GM12878 (cell line): ENCODE data around the gene TOMM20L. TPM values are rescaled to one million over a fixed set of nuclear protein-coding genes. Genes with fewer than 3 reads are reported as not detected.

ENCODE experiments used
- ASH2L ChIP-seq: fragments of 300-600, 200-600 bp; sonication (generic); IDR thresholded peaks from 2 replicates; pipeline ENCODE4 v1.6.1; 2017; ENCODE audit warnings: low read depth, mild to moderate bottlenecking, borderline replicate concordance
- BACH1 ChIP-seq: fragments of 450-650 bp; IDR thresholded peaks from 2 replicates; pipeline ENCODE4 v1.6.1; 2017; ENCODE audit warnings: mild to moderate bottlenecking, borderline replicate concordance
- BCL3 ChIP-seq: IDR thresholded peaks from 2 replicates; pipeline ENCODE4 v1.6.1; 2011; ENCODE audit warnings: borderline replicate concordance, low read depth, mild to moderate bottlenecking, moderate library complexity, low read length; ENCODE audit not compliant: insufficient read depth, poor library complexity, severe bottlenecking
- BHLHE40 ChIP-seq, 2 experiments: fragments of 450-650 bp in 1 of 2; IDR thresholded peaks; 2 replicates each; pipeline ENCODE4 v1.6.1; 2011 to 2017; ENCODE audit warnings: low read depth in 2 of 2, borderline replicate concordance in 1 of 2, improper control_type of control experiment in 1 of 2, low read length in 1 of 2, mild to moderate bottlenecking in 1 of 2
- CBFB ChIP-seq: IDR thresholded peaks from 2 replicates; pipeline ENCODE4 v1.6.1; 2016; ENCODE audit warnings: antibody characterized with exemption, low read depth
- CEBPB ChIP-seq, 2 experiments: fragments of 150-350 bp in 1 of 2; IDR thresholded peaks; 2 replicates each; pipeline ENCODE4 v1.6.1; 2012 to 2014; ENCODE audit warnings: low read depth in 2 of 2, low read length in 2 of 2, borderline replicate concordance in 1 of 2, inconsistent platforms in 1 of 2
- CHD1 ChIP-seq: IDR thresholded peaks from 2 replicates; pipeline ENCODE4 v1.6.1; 2012; ENCODE audit warnings: low read depth, low read length, improper control_type of control experiment
- GABPA ChIP-seq: IDR thresholded peaks from 2 replicates; pipeline ENCODE4 v1.6.1; 2014; ENCODE audit warnings: antibody characterized with exemption, low read depth, mild to moderate bottlenecking, inconsistent platforms
- MEF2A ChIP-seq: IDR thresholded peaks from 2 replicates; pipeline ENCODE4 v1.6.1; 2011; ENCODE audit warnings: low read depth, mild to moderate bottlenecking, low read length, moderate library complexity; ENCODE audit not compliant: insufficient read depth
- MTA2 ChIP-seq: fragments of 450-650 bp; IDR thresholded peaks from 2 replicates; pipeline ENCODE4 v1.6.1; 2016; ENCODE audit warnings: low read depth, mild to moderate bottlenecking, moderate library complexity
- MXI1 ChIP-seq: fragments of 150-350 bp; IDR thresholded peaks from 2 replicates; pipeline ENCODE4 v1.6.1; 2011; ENCODE audit warnings: low read depth, mild to moderate bottlenecking, inconsistent platforms, low read length, improper control_type of control experiment
- NFYB ChIP-seq: IDR thresholded peaks from 2 replicates; pipeline ENCODE4 v1.6.1; 2011; ENCODE audit warnings: low read depth, mild to moderate bottlenecking, low read length, improper control_type of control experiment, moderate library complexity; ENCODE audit not compliant: insufficient read depth
- PBX3 ChIP-seq: IDR thresholded peaks from 2 replicates; pipeline ENCODE4 v1.6.1; 2011; ENCODE audit warnings: mild to moderate bottlenecking, low read depth, low read length, moderate library complexity; ENCODE audit not compliant: insufficient replicate concordance
- POU2F2 ChIP-seq: IDR thresholded peaks from 3 replicates; pipeline ENCODE4 v1.6.1; 2011; ENCODE audit warnings: low read depth, mild to moderate bottlenecking, low read length, borderline replicate concordance
- RELA ChIP-seq: fragments of 450-650 bp; IDR thresholded peaks from 2 replicates; pipeline ENCODE4 v1.8.0; 2014; ENCODE audit warnings: borderline replicate concordance; ENCODE audit not compliant: partially characterized antibody
- STAT1 ChIP-seq: fragments of 450-650 bp; conservative IDR thresholded peaks from 2 replicates; pipeline ENCODE4 v1.6.1; 2014; ENCODE audit warnings: antibody characterized with exemption, mild to moderate bottlenecking
- TAF1 ChIP-seq: IDR thresholded peaks from 2 replicates; pipeline ENCODE4 v1.6.1; 2011; ENCODE audit warnings: mild to moderate bottlenecking, low read depth, low read length, borderline replicate concordance
- TCF3 ChIP-seq: IDR thresholded peaks from 2 replicates; pipeline ENCODE4 v1.6.1; 2012; ENCODE audit warnings: low read depth, mild to moderate bottlenecking, low read length, borderline replicate concordance; ENCODE audit not compliant: insufficient read depth
- ZNF207 ChIP-seq: fragments of 450-650 bp; IDR thresholded peaks from 2 replicates; pipeline ENCODE4 v1.6.1; 2014; ENCODE audit warnings: antibody characterized with exemption, mild to moderate bottlenecking, borderline replicate concordance
- ZNF217 ChIP-seq: fragments of 450-650 bp; IDR thresholded peaks from 2 replicates; pipeline ENCODE4 v1.6.1; 2017; ENCODE audit warnings: antibody characterized with exemption, mild to moderate bottlenecking
- polyA plus RNA-seq, 11 experiments: library from polyadenylated mRNA; depleted of rRNA in 4 of 11; unstranded in 6 of 11; stranded (reverse) in 5 of 11; fragments of >200 nt; fragmentation: Nextera tagmentation in 4 of 11; fragmentation: Illumina TruSeq in 1 of 11; extraction: Ambion mirVana in 4 of 11; extraction: Trizol in 1 of 11; gene quantifications; 1 replicate in 1 of 11; 2 replicates in 10 of 11; pipeline versions ENCODE4 v1.2.1 to v1.2.3, GENCODE V29; 2011 to 2016; ENCODE audit warnings: inconsistent platforms in 2 of 11, missing spikeins in 2 of 11, low read depth in 1 of 11
- total RNA-seq, 4 experiments: library from RNA; depleted of rRNA in 3 of 4; stranded (reverse); fragments of >200 nt in 3 of 4; fragmentation: Illumina TruSeq in 1 of 4; extraction: Trizol in 1 of 4; gene quantifications; 2 replicates each; pipeline versions ENCODE4 v1.2.1 to v1.2.3, GENCODE V29; 2013 to 2021
- TF ChIP-seq, protein P1 (sequence below): fragments of 450-650 bp; IDR thresholded peaks from 2 replicates; pipeline ENCODE4 v1.6.1; 2017; ENCODE audit warnings: antibody characterized with exemption, mild to moderate bottlenecking, moderate library complexity

Gene TOMM20L
- total and polyA plus RNA-seq, 10 of the 15 experiments (the other 5 are each of a cell fraction or from before 2014, with no cell fraction given), result 0.28 TPM; not detected in 9

GRCh38 chr14:58395812-58396788, at the start of gene TOMM20L (continued):
- TF ChIP-seq CEBPB (IDR thresholded peaks at IDR 0.05; ENCODE audit: borderline replicate concordance in 1 of 2, low read depth in 2 of 2, low read length in 2 of 2) (no peak), ASH2L (no peak), MEF2A (no peak), TAF1 (no peak; the same call in 1 of the 2 replicates), TCF3 (0 out of 2 replicates have a peak, but pooled peaks have one; percentile 63), NFYB (no peak), BCL3 (no peak), MTA2 (no peak), RELA (peak; percentile 50), CHD1 (no peak), BACH1 (0 out of 2 replicates have a peak, but pooled peaks have one; percentile 34), PBX3 (no peak), BHLHE40 (IDR thresholded peaks at IDR 0.05; ENCODE audit: borderline replicate concordance in 1 of 2, low read depth in 2 of 2, low read length in 1 of 2) (peak in 1 of 2 experiments; percentile 36; a peak in 2 of 4 replicates), MXI1 (0 out of 2 replicates have a peak, but pooled peaks have one; percentile 25), ZNF207 (peak; percentile 55; the same call in 1 of the 2 replicates), STAT1 (0 out of 2 replicates have a peak, but pooled peaks have one; percentile 59), CBFB (no peak), GABPA (no peak), POU2F2 (no peak), ZNF217 (peak; percentile 70; the same call in 1 of the 2 replicates)
- TF ChIP-seq, protein P1, sequence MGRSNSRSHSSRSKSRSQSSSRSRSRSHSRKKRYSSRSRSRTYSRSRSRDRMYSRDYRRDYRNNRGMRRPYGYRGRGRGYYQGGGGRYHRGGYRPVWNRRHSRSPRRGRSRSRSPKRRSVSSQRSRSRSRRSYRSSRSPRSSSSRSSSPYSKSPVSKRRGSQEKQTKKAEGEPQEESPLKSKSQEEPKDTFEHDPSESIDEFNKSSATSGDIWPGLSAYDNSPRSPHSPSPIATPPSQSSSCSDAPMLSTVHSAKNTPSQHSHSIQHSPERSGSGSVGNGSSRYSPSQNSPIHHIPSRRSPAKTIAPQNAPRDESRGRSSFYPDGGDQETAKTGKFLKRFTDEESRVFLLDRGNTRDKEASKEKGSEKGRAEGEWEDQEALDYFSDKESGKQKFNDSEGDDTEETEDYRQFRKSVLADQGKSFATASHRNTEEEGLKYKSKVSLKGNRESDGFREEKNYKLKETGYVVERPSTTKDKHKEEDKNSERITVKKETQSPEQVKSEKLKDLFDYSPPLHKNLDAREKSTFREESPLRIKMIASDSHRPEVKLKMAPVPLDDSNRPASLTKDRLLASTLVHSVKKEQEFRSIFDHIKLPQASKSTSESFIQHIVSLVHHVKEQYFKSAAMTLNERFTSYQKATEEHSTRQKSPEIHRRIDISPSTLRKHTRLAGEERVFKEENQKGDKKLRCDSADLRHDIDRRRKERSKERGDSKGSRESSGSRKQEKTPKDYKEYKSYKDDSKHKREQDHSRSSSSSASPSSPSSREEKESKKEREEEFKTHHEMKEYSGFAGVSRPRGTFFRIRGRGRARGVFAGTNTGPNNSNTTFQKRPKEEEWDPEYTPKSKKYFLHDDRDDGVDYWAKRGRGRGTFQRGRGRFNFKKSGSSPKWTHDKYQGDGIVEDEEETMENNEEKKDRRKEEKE, result no peak
